Stimulated activated naive B cell treated with anti-CD40 and anti-IgM and Interleukin-4, amounts not matched to agents 10 μg/mL and 1 μg/mL and 100 μg/mL, for 72 hours (primary cell): ENCODE results near the gene PRG3.
"Not testable (repeated sequence)": the region's sequence is repeated elsewhere in the genome, so short reads cannot be mapped to it uniquely, and the experiment has no call there.

ENCODE experiments used
- ATAC-seq, 2 donors: fragments of 150-1000 bp; cut with Tn5 transposase; replicated peaks; 2 replicates each; pipeline ENCODE4 v1.10.0; 2021; ENCODE audit warnings: moderate library complexity in 1 of 2
- DNase-seq: peaks from one replicate; pipeline ENCODE4 v3.0.0; 2021
- H3K27ac Mint-ChIP-seq: one replicate; pipeline ENCODE4 v1.8.0; 2022; ENCODE audit warnings: mild to moderate bottlenecking, mixed read lengths
- H3K27me3 Mint-ChIP-seq, 2 donors: one replicate each; pipeline ENCODE4 v1.8.0; 2022; ENCODE audit warnings: mixed read lengths in 2 of 2
- H3K36me3 Mint-ChIP-seq, 2 donors: one replicate each; pipeline ENCODE4 v1.8.0; 2022; ENCODE audit warnings: mixed read lengths in 2 of 2, mild to moderate bottlenecking in 1 of 2
- H3K4me1 Mint-ChIP-seq, 2 donors: one replicate each; pipeline ENCODE4 v1.8.0; 2022; ENCODE audit warnings: mixed read lengths in 2 of 2, mild to moderate bottlenecking in 1 of 2
- H3K4me3 Mint-ChIP-seq, 2 donors: one replicate each; pipeline ENCODE4 v1.8.0; 2022; ENCODE audit warnings: mild to moderate bottlenecking in 2 of 2, mixed read lengths in 2 of 2, moderate library complexity in 1 of 2
- H3K9me3 Mint-ChIP-seq, 2 donors: one replicate each; pipeline ENCODE4 v1.8.0; 2022; ENCODE audit warnings: mixed read lengths in 2 of 2, mild to moderate bottlenecking in 1 of 2

Gene PRG3

DNA sequence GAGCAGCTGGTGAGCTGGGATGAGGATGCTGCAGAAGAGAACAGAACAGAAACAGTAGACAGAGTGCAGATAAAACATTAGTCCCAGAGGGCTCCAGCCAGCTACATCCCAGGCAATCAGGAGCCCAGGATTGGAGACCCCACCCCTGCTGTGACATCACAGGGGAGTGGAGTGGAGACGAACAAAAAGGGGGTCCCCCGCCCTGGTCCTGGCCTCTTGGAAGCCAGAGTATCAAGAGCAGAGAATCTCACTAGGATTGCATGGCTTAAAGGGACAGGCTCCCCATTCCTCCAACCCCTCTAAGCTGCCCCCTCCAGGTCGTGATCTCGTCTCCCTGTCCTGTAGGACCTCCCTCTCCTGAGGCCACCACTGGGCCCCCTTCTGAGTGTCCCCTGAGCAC is 42.8 kb downstream of the PRG3 start, which contains the start of gene P2RX3:
Gene P2RX3 (plus strand): TSS at position 211 of the 400 bp plus-strand sequence. CDS start 199 bp downstream, outside the sequence.
- ATAC-seq, result no peak
- H3K27ac Mint-ChIP-seq, result peak within 1 kb of the TSS; percentile 3
- no peaks in the 10 kb centered on the region for H3K9me3 Mint-ChIP-seq
- H3K27me3 Mint-ChIP-seq, result peaks cover 0 to 15% of the 10 kb centered on the region in 2 donors
- no peak within 1 kb of the TSS for H3K4me3 Mint-ChIP-seq
- no peak for DNase-seq
- peaks cover 21 to 26% of the 10 kb centered on the region in 2 donors for H3K4me1 Mint-ChIP-seq
- peaks cover 12 to 15% of the 10 kb centered on the region in 2 donors for H3K36me3 Mint-ChIP-seq

DNA sequence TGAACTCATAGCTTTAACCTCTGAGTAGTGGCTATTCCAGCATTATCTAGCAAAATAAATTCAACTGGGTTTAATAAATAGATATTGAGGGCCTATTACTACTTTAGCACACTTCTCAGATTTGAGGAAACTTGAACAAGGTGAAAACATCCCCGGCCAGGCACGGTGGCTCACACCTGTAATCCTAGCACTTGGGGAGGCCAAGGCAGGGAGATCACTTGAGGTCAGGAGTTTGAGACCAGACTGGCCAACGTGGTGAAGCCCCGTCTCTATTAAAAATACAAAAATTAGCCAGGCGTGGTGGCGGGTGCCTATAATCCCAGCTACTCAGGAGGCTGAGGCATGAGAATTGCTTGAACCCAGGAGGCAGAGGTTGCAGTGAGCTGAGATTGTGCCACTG is 44.1 kb downstream of the PRG3 start:
- ATAC-seq, DNase-seq, H3K9me3 Mint-ChIP-seq: not testable (repeated sequence)
- Mint-ChIP-seq H3K4me3 (peak overlapping the region in 1 of 2 donors; percentile 99), H3K27ac (peak overlapping the region; percentile 100), H3K27me3 (peaks cover 0 to 11% of the 10 kb centered on the region in 2 donors), H3K4me1 (peaks cover 21 to 26% of the 10 kb centered on the region in 2 donors), H3K36me3 (peaks cover 13 to 26% of the 10 kb centered on the region in 2 donors)

DNA sequence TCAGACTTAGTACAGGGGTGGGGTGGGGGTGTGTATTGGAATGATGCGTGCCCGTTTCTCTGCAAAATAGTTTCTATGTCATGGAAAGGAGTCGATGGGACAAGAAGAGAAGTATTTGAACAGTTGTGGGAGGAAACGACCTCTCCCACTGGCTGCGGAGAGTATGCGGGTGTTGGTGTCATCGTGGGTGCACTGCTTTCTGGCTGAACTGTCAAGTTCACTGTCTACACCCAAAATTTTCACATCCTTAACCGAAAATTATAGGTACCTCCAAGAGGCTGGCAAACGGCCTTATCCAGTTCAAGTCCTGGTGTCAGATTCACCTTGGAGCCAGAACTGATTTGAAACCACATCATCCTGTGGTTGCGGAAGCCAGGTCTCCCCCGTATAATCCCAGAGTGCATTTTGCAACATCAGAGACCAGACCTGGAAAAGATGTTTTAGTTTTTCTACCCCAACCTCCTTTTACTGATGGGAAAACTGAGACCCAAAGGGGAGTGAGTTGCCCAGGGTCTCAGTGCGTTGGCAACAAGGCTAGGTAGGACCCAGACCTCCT is 44.8 kb downstream of the PRG3 start:
- H3K27ac Mint-ChIP-seq, result peak overlapping the region; percentile 100
- ATAC-seq, result peak; percentile 15 to 18
- H3K4me1 Mint-ChIP-seq, result peaks cover 24 to 26% of the 10 kb centered on the region in 2 donors
- no peak for DNase-seq
- H3K4me3 Mint-ChIP-seq, result peak overlapping the region; percentile 93 to 99
- H3K36me3 Mint-ChIP-seq, result peaks cover 17 to 33% of the 10 kb centered on the region in 2 donors
- no peaks in the 10 kb centered on the region for H3K9me3 Mint-ChIP-seq
- H3K27me3 Mint-ChIP-seq, result peaks cover 0 to 11% of the 10 kb centered on the region in 2 donors

DNA sequence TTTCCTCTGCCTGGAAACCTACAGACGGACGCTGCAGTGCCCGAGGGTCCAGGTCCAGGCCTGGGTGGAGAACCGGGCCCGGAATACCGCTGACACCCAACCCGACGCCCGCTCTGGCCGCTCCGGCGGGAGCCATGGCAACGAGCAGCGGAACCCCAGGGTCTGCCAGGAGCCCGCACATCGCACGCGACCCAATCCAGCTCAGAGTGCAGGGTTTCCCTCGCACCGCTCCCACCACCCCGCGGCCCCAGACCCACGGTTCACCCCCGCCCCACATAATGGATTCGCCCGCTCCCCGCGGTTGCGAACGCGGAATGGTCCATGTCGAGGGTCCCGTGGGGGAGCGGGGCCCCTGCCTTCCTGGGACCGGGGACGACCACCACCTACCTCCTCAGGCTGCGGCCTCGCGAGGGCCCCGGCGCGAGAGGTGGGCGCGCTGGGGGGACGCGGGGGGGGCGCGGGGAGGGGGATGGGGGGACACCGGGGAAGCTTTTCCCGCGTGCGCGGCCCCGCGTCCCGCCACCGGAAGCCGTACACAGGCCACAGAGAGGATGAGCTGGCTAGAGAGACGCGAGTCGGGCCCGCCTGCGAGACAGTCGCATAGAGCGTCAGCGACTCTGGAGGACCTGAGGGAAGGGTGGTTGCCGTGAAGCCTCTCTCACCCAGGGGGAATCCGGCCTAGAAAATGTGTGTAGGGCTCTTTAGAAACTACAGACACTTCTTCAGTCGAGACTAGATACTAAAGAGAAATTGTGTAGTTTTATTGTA is 45.4 kb downstream of the PRG3 start, which contains the start of gene SSRP1:
Gene SSRP1 (minus strand): TSS at position 550 of the 768 bp plus-strand sequence. CDS start 771 bp downstream, outside the sequence.
- peak; percentile 82 for DNase-seq
- peak within 1 kb of the TSS; percentile 100 for H3K27ac Mint-ChIP-seq
- peaks cover 24 to 39% of the 10 kb centered on the region in 2 donors for H3K36me3 Mint-ChIP-seq
- H3K9me3 Mint-ChIP-seq, result no peaks in the 10 kb centered on the region
- peaks cover 0 to 6% of the 10 kb centered on the region in 2 donors for H3K27me3 Mint-ChIP-seq
- H3K4me1 Mint-ChIP-seq, result peaks cover 30 to 31% of the 10 kb centered on the region in 2 donors
- peak within 1 kb of the TSS; percentile 93 to 99 for H3K4me3 Mint-ChIP-seq
- peak; percentile 99 for ATAC-seq

DNA sequence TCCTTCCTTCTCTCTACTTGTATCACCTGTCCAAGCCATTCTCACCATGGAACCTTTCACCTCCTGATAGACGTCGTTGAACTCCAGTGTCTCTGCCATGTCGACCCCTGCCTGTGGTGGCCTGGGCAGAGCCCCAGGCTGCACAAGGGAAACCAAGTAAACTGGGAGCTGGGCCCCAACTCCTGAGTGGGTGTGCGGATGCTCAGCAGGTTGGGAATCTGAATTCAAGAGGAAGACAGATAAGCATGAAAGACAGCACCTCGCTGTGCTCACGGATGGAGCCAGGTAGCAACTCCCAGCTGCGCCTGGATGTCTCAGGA is 46.0 kb downstream of the PRG3 start:
- ATAC-seq, result no peak
- peak overlapping the region; percentile 93 to 99 for H3K4me3 Mint-ChIP-seq
- H3K27me3 Mint-ChIP-seq, result peaks cover 0 to 1% of the 10 kb centered on the region in 2 donors
- H3K9me3 Mint-ChIP-seq, result no peaks in the 10 kb centered on the region
- H3K36me3 Mint-ChIP-seq, result peaks cover 29 to 45% of the 10 kb centered on the region in 2 donors
- peaks cover 36% of the 10 kb centered on the region in 2 donors for H3K4me1 Mint-ChIP-seq
- H3K27ac Mint-ChIP-seq, result peak overlapping the region; percentile 100
- DNase-seq, result no peak

DNA sequence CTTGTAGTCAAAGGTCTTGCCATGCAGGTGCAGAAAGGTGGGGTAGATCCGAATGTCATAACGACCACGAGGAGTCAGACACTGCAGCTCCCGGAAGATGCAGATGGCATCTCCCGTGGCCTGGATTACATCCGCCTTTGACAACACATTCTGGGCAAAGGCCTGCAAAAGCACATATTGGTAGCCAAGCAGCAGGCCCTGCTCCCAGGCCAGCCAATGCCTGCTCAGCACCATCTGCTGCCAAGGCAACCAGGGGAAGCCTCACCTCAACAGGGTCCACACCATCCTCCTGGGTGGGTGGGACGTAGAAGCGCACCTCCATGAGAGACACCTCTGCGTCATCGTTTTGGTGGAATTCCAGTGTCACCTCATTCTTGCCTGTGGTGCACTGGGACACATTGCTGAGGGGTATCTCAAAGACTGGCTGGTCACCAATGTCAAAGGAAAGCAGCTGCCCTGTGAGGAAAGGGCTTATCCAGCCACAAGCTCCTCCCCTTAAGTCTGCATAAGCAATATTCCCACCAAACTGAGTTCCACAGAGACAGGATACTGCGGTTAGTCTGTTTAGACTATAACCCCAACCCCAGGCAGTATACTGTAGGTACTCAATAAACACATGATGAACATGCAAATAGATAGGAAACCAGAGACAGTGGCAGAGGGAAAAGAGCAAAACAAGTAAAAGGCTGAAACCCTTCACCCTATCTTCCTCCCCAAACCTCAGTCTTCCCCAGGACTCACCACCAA is 48.1 kb downstream of the PRG3 start:
- no peak overlapping the region for H3K4me3 Mint-ChIP-seq
- no peaks in the 10 kb centered on the region for H3K27me3 Mint-ChIP-seq
- H3K36me3 Mint-ChIP-seq, result peaks cover 41 to 66% of the 10 kb centered on the region in 2 donors
- H3K27ac Mint-ChIP-seq, result no peak overlapping the region
- ATAC-seq (no peak), DNase-seq (no peak)
- no peaks in the 10 kb centered on the region for H3K9me3 Mint-ChIP-seq
- peaks cover 41 to 42% of the 10 kb centered on the region in 2 donors for H3K4me1 Mint-ChIP-seq

DNA sequence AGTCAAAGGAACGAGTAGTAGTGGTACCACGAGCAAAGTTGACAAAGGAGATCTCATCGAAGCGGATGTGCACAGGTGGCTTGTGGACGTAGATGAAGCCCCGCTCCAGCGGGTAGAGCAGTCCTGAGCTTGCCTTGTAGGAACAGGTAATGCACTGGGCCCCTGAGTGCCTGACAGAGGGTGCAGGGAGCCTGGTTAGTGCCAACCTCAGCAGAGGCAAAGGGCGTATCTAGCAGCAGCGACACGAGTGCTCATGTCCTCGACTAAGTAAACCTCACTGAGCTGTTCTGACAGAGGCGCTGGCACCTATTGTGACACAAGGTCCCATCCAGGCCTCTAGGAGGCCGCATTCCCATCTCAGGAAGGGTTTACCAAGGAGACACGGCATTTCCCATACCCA is 49.2 kb downstream of the PRG3 start:
- Mint-ChIP-seq H3K36me3 (peaks cover 50 to 78% of the 10 kb centered on the region in 2 donors), H3K27me3 (no peaks in the 10 kb centered on the region), H3K9me3 (no peaks in the 10 kb centered on the region), H3K4me3 (no peak overlapping the region), H3K4me1 (peaks cover 44 to 46% of the 10 kb centered on the region in 2 donors), H3K27ac (no peak overlapping the region)
- no peak for ATAC-seq
- DNase-seq, result no peak

DNA sequence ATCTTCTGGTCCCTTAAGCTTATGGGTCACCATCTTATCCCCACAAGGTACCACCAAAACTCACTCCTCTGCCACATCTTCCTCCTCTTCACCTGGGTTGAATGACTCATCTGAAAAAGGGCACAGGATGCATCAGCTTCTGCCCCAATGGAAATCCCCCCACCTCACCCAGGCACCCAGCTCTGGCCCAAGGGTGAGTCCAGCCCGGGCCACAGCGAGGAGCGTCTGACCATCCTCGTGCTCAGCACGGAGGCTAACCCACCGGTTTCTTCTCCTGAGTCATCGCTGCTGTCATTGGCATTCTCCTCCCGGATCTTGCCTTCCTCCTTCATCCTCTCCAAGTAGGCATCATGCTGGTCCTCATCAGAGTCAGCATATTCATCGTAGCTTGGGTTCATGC is 50.9 kb downstream of the PRG3 start:
- DNase-seq, result no peak
- peak in 1 of 2 donors; percentile 32 for ATAC-seq
- H3K4me3 Mint-ChIP-seq, result peak overlapping the region in 1 of 2 donors; percentile 28
- peaks cover 60 to 91% of the 10 kb centered on the region in 2 donors for H3K36me3 Mint-ChIP-seq
- no peaks in the 10 kb centered on the region for H3K27me3 Mint-ChIP-seq
- peak overlapping the region; percentile 33 for H3K27ac Mint-ChIP-seq
- peaks cover 48 to 54% of the 10 kb centered on the region in 2 donors for H3K4me1 Mint-ChIP-seq
- H3K9me3 Mint-ChIP-seq, result no peaks in the 10 kb centered on the region

DNA sequence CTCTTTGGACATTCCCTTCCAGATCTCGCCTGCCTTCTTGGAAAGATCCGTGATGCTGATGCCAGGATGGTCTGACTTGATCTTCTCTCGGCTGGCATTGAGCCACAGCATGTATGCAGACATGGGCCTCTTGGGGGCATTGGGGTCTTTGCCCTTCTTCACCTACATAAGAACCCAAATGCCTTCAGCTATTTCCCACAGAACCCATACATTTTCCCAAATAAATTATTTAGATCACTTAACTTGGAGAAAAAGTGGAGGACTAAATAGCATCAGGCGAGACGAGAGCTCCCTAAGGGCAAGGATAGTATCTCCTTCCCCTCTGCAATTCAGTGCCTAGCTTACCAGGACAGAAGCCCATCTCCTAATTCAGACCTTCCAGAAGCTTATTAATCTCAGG is 53.2 kb downstream of the PRG3 start:
- H3K27ac Mint-ChIP-seq, result peak overlapping the region; percentile 3
- H3K27me3 Mint-ChIP-seq, result no peaks in the 10 kb centered on the region
- peaks cover 47 to 72% of the 10 kb centered on the region in 2 donors for H3K36me3 Mint-ChIP-seq
- no peak for DNase-seq
- H3K9me3 Mint-ChIP-seq, result no peaks in the 10 kb centered on the region
- no peak for ATAC-seq
- H3K4me1 Mint-ChIP-seq, result peaks cover 48 to 53% of the 10 kb centered on the region in 2 donors
- no peak overlapping the region for H3K4me3 Mint-ChIP-seq
